VCaP (cell line): ENCODE results near the gene COL21A1.
"Not testable (repeated sequence)": the region's sequence is repeated elsewhere in the genome, so short reads cannot be mapped to it uniquely, and the experiment has no call there.

Experiments used
- H3K27ac ChIP-seq: fragments of 450-650 bp; 2 replicates; pipeline ENCODE4 v1.5.1; 2017
- TF ChIP-seq, protein P1 (sequence below): fragments of 450-650 bp; conservative IDR thresholded peaks from 2 replicates; pipeline ENCODE4 v1.5.1; 2017; ENCODE audit warnings: mild to moderate bottlenecking, moderate library complexity

COL21A1 gene

DNA sequence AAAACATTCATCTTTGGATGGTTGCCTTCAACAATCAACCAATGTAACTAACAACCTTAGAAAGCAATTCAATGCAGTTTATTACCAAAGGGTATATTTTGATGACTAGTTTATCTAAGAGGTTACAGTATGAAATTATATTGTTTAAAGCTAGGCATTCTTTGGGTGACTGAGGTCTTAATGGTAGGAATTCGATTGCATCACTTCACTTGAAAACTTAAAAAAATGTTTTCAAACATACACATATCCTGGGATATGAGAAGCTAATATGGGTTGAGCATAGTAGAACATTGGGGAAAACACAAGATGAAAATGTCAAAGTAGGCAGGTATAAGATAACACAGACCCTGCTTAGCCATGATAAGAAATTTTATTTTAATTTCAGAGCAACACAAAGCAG lies 227.4 kb downstream of the COL21A1 start:
- H3K27ac ChIP-seq, result no peak overlapping the region
- TF ChIP-seq, protein P1, sequence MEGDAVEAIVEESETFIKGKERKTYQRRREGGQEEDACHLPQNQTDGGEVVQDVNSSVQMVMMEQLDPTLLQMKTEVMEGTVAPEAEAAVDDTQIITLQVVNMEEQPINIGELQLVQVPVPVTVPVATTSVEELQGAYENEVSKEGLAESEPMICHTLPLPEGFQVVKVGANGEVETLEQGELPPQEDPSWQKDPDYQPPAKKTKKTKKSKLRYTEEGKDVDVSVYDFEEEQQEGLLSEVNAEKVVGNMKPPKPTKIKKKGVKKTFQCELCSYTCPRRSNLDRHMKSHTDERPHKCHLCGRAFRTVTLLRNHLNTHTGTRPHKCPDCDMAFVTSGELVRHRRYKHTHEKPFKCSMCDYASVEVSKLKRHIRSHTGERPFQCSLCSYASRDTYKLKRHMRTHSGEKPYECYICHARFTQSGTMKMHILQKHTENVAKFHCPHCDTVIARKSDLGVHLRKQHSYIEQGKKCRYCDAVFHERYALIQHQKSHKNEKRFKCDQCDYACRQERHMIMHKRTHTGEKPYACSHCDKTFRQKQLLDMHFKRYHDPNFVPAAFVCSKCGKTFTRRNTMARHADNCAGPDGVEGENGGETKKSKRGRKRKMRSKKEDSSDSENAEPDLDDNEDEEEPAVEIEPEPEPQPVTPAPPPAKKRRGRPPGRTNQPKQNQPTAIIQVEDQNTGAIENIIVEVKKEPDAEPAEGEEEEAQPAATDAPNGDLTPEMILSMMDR, result no peak

GRCh38 chr6:56017198-56017597 lies 230.2 kb downstream of the COL21A1 start:
- TF ChIP-seq, protein P1, result no peak
- H3K27ac ChIP-seq, result no peak overlapping the region

GRCh38 chr6:56014039-56014438 lies 233.3 kb downstream of the COL21A1 start:
- not testable (repeated sequence) for H3K27ac ChIP-seq

- TF ChIP-seq, protein P1, result no peak
- no peak overlapping the region for H3K27ac ChIP-seq
Observed at GRCh38 chr6:56009636-56010035, 237.7 kb downstream of the COL21A1 start.
